Thyroid gland (tissue), 4 donors: ENCODE measurements around the gene ARRDC1.

Source experiments
- CTCF ChIP-seq, 6 experiments: fragments of 200-600 bp in 3 of 6; fragments of 450-650 bp in 3 of 6; sonication (generic) in 3 of 6; IDR thresholded peaks; one replicate each; pipeline ENCODE4 v1.5.1; 2016 to 2019; ENCODE audit warnings: antibody characterized with exemption in 6 of 6, mild to moderate bottlenecking in 2 of 6, inconsistent platforms in 1 of 6, moderate library complexity in 1 of 6
- POLR2A ChIP-seq, 2 donors: fragments of 450-650 bp; IDR thresholded peaks; one replicate each; pipeline ENCODE4 v1.6.1; 2017; ENCODE audit warnings: antibody characterized with exemption in 2 of 2, mild to moderate bottlenecking in 2 of 2, moderate library complexity in 1 of 2

GRCh38 chr9:137582286-137582860 lies 23.1 kb upstream of the ARRDC1 start:
- TF ChIP-seq CTCF (IDR thresholded peaks at IDR 0.05) = no peak
- TF ChIP-seq POLR2A (IDR thresholded peaks at IDR 0.05) = no peak
